ENCODE results near the gene PSMB11. TPM values are rescaled to one million over a fixed set of nuclear protein-coding genes. Genes with fewer than 3 reads are reported as not detected.

PSMB11 gene
- total RNA-seq, 1 donor from 2014 or later: 0.09 TPM

DNA sequence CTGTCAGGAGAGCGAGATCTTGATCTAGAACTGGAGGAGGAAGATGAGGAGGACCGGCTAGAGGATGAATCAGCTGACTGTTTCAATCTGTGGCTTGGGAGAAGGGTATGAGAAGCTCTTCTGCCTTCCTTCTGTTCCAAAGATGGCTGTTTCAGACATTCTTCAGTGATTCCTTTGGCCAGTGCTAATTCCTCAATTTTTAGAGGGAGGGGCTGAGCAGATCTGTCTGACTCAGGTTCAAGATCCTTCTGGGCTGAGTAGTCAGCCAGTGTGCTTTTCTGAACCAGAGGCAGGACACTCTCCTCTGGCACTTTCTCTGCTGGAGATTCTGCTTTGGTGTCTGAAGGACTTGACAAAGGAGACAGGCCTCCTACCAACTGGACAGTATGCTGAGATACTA lies 37.7 kb downstream of the PSMB11 start:
- H3K27me3 Mint-ChIP-seq (ENCODE audit: low read depth): no peaks in the 10 kb centered on the region
- no peak for DNase-seq (ENCODE audit: low spot score in 2 of 2, unreplicated experiment in 2 of 2)
- H3K27ac Mint-ChIP-seq: no peak overlapping the region
- H3K9me3 Mint-ChIP-seq: no peaks in the 10 kb centered on the region
- peaks cover 31% of the 10 kb centered on the region for H3K36me3 Mint-ChIP-seq
- H3K4me1 Mint-ChIP-seq: no peaks in the 10 kb centered on the region
- no peak overlapping the region for H3K4me3 Mint-ChIP-seq
- TF ChIP-seq, protein P1, sequence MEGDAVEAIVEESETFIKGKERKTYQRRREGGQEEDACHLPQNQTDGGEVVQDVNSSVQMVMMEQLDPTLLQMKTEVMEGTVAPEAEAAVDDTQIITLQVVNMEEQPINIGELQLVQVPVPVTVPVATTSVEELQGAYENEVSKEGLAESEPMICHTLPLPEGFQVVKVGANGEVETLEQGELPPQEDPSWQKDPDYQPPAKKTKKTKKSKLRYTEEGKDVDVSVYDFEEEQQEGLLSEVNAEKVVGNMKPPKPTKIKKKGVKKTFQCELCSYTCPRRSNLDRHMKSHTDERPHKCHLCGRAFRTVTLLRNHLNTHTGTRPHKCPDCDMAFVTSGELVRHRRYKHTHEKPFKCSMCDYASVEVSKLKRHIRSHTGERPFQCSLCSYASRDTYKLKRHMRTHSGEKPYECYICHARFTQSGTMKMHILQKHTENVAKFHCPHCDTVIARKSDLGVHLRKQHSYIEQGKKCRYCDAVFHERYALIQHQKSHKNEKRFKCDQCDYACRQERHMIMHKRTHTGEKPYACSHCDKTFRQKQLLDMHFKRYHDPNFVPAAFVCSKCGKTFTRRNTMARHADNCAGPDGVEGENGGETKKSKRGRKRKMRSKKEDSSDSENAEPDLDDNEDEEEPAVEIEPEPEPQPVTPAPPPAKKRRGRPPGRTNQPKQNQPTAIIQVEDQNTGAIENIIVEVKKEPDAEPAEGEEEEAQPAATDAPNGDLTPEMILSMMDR (IDR thresholded peaks at IDR 0.05; ENCODE audit: unreplicated experiment): no peak

DNA sequence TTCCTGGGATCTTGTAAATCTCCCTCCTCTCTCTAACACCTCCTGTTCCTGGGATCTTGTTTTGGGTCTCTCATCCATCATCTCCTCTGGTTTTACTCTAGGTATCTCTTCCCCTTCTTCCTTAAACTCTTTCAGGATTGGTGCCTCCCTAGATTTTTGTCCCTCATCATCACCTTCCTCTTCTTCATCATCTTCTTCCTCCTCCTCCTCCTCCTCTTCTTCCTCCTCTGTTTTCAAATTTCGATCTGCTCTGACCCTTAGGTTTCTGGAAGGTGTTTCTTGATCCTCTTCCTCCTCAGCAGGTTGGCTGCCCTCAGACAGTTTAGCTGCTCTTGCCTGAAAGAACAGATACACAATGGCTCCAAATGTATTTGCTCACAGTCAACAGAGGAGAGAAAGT lies 38.5 kb downstream of the PSMB11 start:
- H3K27ac Mint-ChIP-seq: no peak overlapping the region
- TF ChIP-seq, protein P1 (IDR thresholded peaks at IDR 0.05; ENCODE audit: unreplicated experiment): no peak
- H3K27me3 Mint-ChIP-seq (ENCODE audit: low read depth): no peaks in the 10 kb centered on the region
- no peak for DNase-seq (ENCODE audit: low spot score in 2 of 2, unreplicated experiment in 2 of 2)
- H3K4me1 Mint-ChIP-seq: no peaks in the 10 kb centered on the region
- H3K4me3 Mint-ChIP-seq: no peak overlapping the region
- peaks cover 30% of the 10 kb centered on the region for H3K36me3 Mint-ChIP-seq
- H3K9me3 Mint-ChIP-seq: no peaks in the 10 kb centered on the region

DNA sequence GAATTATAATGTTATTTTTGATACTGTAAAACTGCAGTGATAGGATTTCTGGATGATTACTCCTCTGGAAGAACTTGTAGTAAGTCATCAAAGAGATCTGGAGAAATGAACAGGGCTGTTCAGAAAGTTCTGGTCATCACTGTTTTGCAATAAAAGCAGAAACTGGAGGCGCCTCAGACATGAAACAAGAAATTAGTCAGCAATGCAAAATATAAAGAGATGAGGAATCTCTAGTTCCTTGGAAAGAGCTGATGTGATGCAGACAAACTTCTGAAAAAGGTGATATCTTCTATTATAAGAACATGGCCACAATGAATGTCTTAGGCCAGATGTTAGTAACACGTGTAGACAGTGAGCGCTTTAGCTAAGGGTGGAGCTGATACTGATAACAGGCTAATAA lies 43.4 kb downstream of the PSMB11 start:
- no peak for DNase-seq (ENCODE audit: low spot score in 2 of 2, unreplicated experiment in 2 of 2)
- Mint-ChIP-seq H3K4me3 (no peak overlapping the region), H3K27ac (no peak overlapping the region), H3K27me3 (ENCODE audit: low read depth) (no peaks in the 10 kb centered on the region), H3K9me3 (no peaks in the 10 kb centered on the region), H3K36me3 (peaks cover 28% of the 10 kb centered on the region), H3K4me1 (no peaks in the 10 kb centered on the region)
- TF ChIP-seq, protein P1 (IDR thresholded peaks at IDR 0.05; ENCODE audit: unreplicated experiment): no peak

DNA sequence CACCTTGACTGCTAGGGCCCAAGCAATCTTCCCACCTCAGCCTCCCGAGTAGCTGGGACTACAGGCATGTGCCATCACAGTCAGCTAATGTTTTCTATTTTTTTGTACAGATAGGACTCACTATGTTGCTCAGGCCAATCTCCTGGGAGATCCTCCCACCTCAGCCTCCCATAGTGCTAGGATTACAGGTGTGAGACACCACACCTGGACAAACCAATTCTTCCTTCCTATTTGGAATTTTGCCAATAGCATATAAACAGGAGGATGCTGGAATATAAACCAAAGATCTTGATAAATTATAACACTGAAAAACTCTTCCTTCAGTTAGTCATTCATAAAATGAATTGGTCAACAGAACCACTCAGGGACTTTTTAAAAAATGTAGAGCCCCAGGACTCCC lies 44.6 kb downstream of the PSMB11 start:
- no peak overlapping the region for H3K4me3 Mint-ChIP-seq
- H3K9me3 Mint-ChIP-seq: no peaks in the 10 kb centered on the region
- H3K36me3 Mint-ChIP-seq: peaks cover 27% of the 10 kb centered on the region

DNA sequence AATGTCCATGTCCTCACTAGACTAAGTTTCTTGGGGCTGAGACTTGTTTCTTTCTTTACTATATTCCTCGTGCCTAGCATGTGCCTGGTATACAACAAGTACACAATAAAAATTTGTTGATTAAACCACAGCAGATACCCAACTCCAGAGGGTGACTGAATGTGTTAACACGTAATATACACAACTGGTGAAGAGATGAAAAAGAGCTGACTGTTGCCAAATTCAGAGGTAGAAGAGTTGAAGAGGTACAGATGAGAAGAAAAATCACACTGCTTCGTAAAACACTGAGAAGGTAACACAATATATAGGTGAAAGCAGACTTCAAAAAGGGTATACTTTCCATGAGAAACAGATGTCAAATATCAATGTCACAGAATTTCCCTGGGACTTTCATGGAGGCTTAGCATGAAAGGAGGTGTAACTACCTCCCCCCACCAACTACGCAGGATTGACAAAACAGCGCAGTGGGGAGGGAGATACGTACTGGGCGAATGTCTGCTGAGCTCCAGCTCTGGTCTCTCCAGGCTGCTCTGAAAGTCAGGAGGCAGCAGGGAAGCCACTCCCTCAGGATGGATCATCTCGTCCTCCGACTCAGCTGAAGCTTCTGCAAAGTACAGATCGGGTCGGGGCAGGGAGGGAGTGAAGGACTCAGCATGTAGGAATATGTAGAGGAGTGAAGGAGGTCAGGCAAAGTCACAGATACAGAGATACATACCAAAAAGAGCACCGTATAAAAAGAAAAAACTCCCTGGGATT lies 47.7 kb downstream of the PSMB11 start:
- DNase-seq (ENCODE audit: low spot score in 2 of 2, unreplicated experiment in 2 of 2): no peak
- TF ChIP-seq, protein P1 (IDR thresholded peaks at IDR 0.05; ENCODE audit: unreplicated experiment): no peak
- Mint-ChIP-seq H3K27me3 (ENCODE audit: low read depth) (no peaks in the 10 kb centered on the region), H3K4me1 (peaks cover 9% of the 10 kb centered on the region), H3K36me3 (peaks cover 28% of the 10 kb centered on the region), H3K27ac (no peak overlapping the region), H3K4me3 (no peak overlapping the region), H3K9me3 (no peaks in the 10 kb centered on the region)

More for the DNA sequence above, 44.6 kb downstream of the PSMB11 start:
- Mint-ChIP-seq H3K27me3 (ENCODE audit: low read depth) (no peaks in the 10 kb centered on the region), H3K27ac (no peak overlapping the region), H3K4me1 (no peaks in the 10 kb centered on the region)
- TF ChIP-seq, protein P1 (IDR thresholded peaks at IDR 0.05; ENCODE audit: unreplicated experiment): no peak
- no peak for DNase-seq (ENCODE audit: low spot score in 2 of 2, unreplicated experiment in 2 of 2)

Data from mesothelial cell of epicardium (in vitro differentiated cells).